GM23248 (cell line): Measurements from ENCODE around the gene CTNND2.

ENCODE experiments used
- EZH2 ChIP-seq: fragments of 200-600 bp; sonication (generic); IDR thresholded peaks from 2 replicates; pipeline ENCODE4 v1.6.1; 2018; ENCODE audit warnings: antibody characterized with exemption, mild to moderate bottlenecking; ENCODE audit not compliant: insufficient read depth, poor library complexity, severe bottlenecking
- EZH2phosphoT487 ChIP-seq: fragments of 200-600 bp; sonication (generic); IDR thresholded peaks from 2 replicates; pipeline ENCODE4 v1.6.1; 2018; ENCODE audit warnings: antibody characterized with exemption, moderate library complexity, mild to moderate bottlenecking, low read depth; ENCODE audit not compliant: insufficient read depth

- TF ChIP-seq EZH2 (no peak), EZH2phosphoT487 (no peak)
Observed at GRCh38 chr5:10985721-10986110, 918.5 kb downstream of the CTNND2 start.
